ENCODE data around the gene PA2G4. TPM values are rescaled to one million over a fixed set of nuclear protein-coding genes. Genes with fewer than 3 reads are reported as not detected.

PA2G4 gene
- total RNA-seq, 2 donors from 2014 or later, result 53.2 to 111 TPM

- no peak for ATAC-seq (ENCODE audit: insufficient number of reproducible peaks, low FRiP score, low read depth)
- no peak overlapping the region for H3K4me3 ChIP-seq
- no peak overlapping the region for H3K27ac ChIP-seq
Observed at GRCh38 chr12:56081393-56082347, 22.7 kb upstream of the PA2G4 start.

GRCh38 chr12:56082382-56082781 lies 22.0 kb upstream of the PA2G4 start:
- Histone ChIP-seq H3K27me3 (replicated peaks; ENCODE audit: insufficient read depth) (no peaks in the 10 kb centered on the region), H3K36me3 (no peaks in the 10 kb centered on the region), H3K4me1 (ENCODE audit: control insufficient read depth in 1 of 2, low read depth in 2 of 2) (peaks cover 5 to 21% of the 10 kb centered on the region in 2 donors), H3K27ac (no peak overlapping the region), H3K4me3 (no peak overlapping the region), H3K9me3 (no peaks in the 10 kb centered on the region)
- TF ChIP-seq CTCF (IDR thresholded peaks at IDR 0.05), result no peak
- DNase-seq (ENCODE audit: low spot score), result no peak
- ATAC-seq (ENCODE audit: insufficient number of reproducible peaks, low FRiP score, low read depth), result no peak

More at GRCh38 chr12:56081393-56082347, 22.7 kb upstream of the PA2G4 start:
- Histone ChIP-seq H3K36me3 (no peaks in the 10 kb centered on the region), H3K4me1 (ENCODE audit: control insufficient read depth in 1 of 2, low read depth in 2 of 2) (peaks cover 5 to 21% of the 10 kb centered on the region in 2 donors), H3K9me3 (no peaks in the 10 kb centered on the region), H3K27me3 (replicated peaks; ENCODE audit: insufficient read depth) (no peaks in the 10 kb centered on the region)
- TF ChIP-seq CTCF (IDR thresholded peaks at IDR 0.05), result no peak
- DNase-seq (ENCODE audit: low spot score), result no peak

GRCh38 chr12:56082967-56083366 lies 21.4 kb upstream of the PA2G4 start:
- Histone ChIP-seq H3K9me3 (no peaks in the 10 kb centered on the region), H3K4me1 (ENCODE audit: control insufficient read depth in 1 of 2, low read depth in 2 of 2) (peaks cover 5 to 21% of the 10 kb centered on the region in 2 donors), H3K36me3 (no peaks in the 10 kb centered on the region), H3K4me3 (no peak overlapping the region), H3K27ac (no peak overlapping the region), H3K27me3 (replicated peaks; ENCODE audit: insufficient read depth) (no peaks in the 10 kb centered on the region)
- no peak for TF ChIP-seq CTCF (IDR thresholded peaks at IDR 0.05)
- DNase-seq (ENCODE audit: low spot score) (no peak), ATAC-seq (ENCODE audit: insufficient number of reproducible peaks, low FRiP score, low read depth) (no peak)

- Histone ChIP-seq H3K4me3 (no peak overlapping the region), H3K27ac (no peak overlapping the region), H3K27me3 (replicated peaks; ENCODE audit: insufficient read depth) (no peaks in the 10 kb centered on the region), H3K9me3 (no peaks in the 10 kb centered on the region), H3K4me1 (ENCODE audit: control insufficient read depth in 1 of 2, low read depth in 2 of 2) (peaks cover 4 to 6% of the 10 kb centered on the region in 2 donors), H3K36me3 (no peaks in the 10 kb centered on the region)
- ATAC-seq (ENCODE audit: insufficient number of reproducible peaks, low FRiP score, low read depth) (no peak), DNase-seq (ENCODE audit: low spot score) (no peak)
- TF ChIP-seq CTCF (IDR thresholded peaks at IDR 0.05), result no peak
Observed at GRCh38 chr12:56084958-56085543, 19.3 kb upstream of the PA2G4 start.

- Histone ChIP-seq H3K27me3 (replicated peaks; ENCODE audit: insufficient read depth) (no peaks in the 10 kb centered on the region), H3K4me1 (ENCODE audit: control insufficient read depth in 1 of 2, low read depth in 2 of 2) (no peaks in the 10 kb centered on the region)
Observed at GRCh38 chr12:56086096-56086495, 18.3 kb upstream of the PA2G4 start.

More at GRCh38 chr12:56086096-56086495, 18.3 kb upstream of the PA2G4 start:
- no peak for TF ChIP-seq CTCF (IDR thresholded peaks at IDR 0.05)
- H3K9me3 ChIP-seq, result no peaks in the 10 kb centered on the region
- no peak overlapping the region for H3K4me3 ChIP-seq
- no peaks in the 10 kb centered on the region for H3K36me3 ChIP-seq
- ATAC-seq (ENCODE audit: insufficient number of reproducible peaks, low FRiP score, low read depth), result no peak
- H3K27ac ChIP-seq, result no peak overlapping the region
- no peak for DNase-seq (ENCODE audit: low spot score)
